HG02798 (cell line): Measurements from ENCODE around the gene KCNK2.

Source experiments
- ATAC-seq: cut with Tn5 transposase; IDR thresholded peaks from one replicate; pipeline ENCODE4 v1.9.1; 2021; ENCODE audit warnings: mild to moderate bottlenecking; ENCODE audit not compliant: unreplicated experiment, poor library complexity

The KCNK2 gene

GRCh38 chr1:215241451-215241850 lies 158.9 kb downstream of the KCNK2 start:
- ATAC-seq: no peak

- no peak for ATAC-seq
Observed at GRCh38 chr1:215243345-215244054, 161.0 kb downstream of the KCNK2 start.

GRCh38 chr1:215250913-215251312 lies 168.4 kb downstream of the KCNK2 start:
- ATAC-seq: no peak

GRCh38 chr1:215251428-215251827 lies 168.9 kb downstream of the KCNK2 start:
- ATAC-seq: no peak

GRCh38 chr1:215252164-215252563 lies 169.6 kb downstream of the KCNK2 start:
- no peak for ATAC-seq

GRCh38 chr1:215256936-215257679 lies 174.6 kb downstream of the KCNK2 start:
- no peak for ATAC-seq

GRCh38 chr1:215260711-215261110 lies 178.2 kb downstream of the KCNK2 start:
- no peak for ATAC-seq

GRCh38 chr1:215262106-215262505 lies 179.6 kb downstream of the KCNK2 start:
- ATAC-seq: no peak

- ATAC-seq: no peak
Observed at GRCh38 chr1:215263636-215264035, 181.1 kb downstream of the KCNK2 start.

GRCh38 chr1:215264649-215265048 lies 182.1 kb downstream of the KCNK2 start:
- no peak for ATAC-seq

GRCh38 chr1:215267495-215267894 lies 185.0 kb downstream of the KCNK2 start:
- ATAC-seq: no peak

GRCh38 chr1:215269955-215270354 lies 187.4 kb downstream of the KCNK2 start:
- no peak for ATAC-seq

- no peak for ATAC-seq
Observed at GRCh38 chr1:215273838-215274516, 191.4 kb downstream of the KCNK2 start.

- no peak for ATAC-seq
Observed at GRCh38 chr1:215276582-215276981, 194.0 kb downstream of the KCNK2 start.

- no peak for ATAC-seq
Observed at GRCh38 chr1:215277532-215277931, 195.0 kb downstream of the KCNK2 start.

- no peak for ATAC-seq
Observed at GRCh38 chr1:215279682-215280081, 197.1 kb downstream of the KCNK2 start.

- no peak for ATAC-seq
Observed at GRCh38 chr1:215282557-215282956, 200.0 kb downstream of the KCNK2 start.

GRCh38 chr1:215285013-215285800 lies 202.7 kb downstream of the KCNK2 start:
- no peak for ATAC-seq
